GM12874 (cell line): ENCODE data around the gene STX8.

Experiments
- TF ChIP-seq, protein P1 (sequence below): IDR thresholded peaks from 2 replicates; pipeline ENCODE4 v1.5.1; 2011; ENCODE audit warnings: low read depth, mild to moderate bottlenecking, control low read depth, low read length, moderate library complexity; ENCODE audit not compliant: insufficient read depth

The STX8 gene

DNA sequence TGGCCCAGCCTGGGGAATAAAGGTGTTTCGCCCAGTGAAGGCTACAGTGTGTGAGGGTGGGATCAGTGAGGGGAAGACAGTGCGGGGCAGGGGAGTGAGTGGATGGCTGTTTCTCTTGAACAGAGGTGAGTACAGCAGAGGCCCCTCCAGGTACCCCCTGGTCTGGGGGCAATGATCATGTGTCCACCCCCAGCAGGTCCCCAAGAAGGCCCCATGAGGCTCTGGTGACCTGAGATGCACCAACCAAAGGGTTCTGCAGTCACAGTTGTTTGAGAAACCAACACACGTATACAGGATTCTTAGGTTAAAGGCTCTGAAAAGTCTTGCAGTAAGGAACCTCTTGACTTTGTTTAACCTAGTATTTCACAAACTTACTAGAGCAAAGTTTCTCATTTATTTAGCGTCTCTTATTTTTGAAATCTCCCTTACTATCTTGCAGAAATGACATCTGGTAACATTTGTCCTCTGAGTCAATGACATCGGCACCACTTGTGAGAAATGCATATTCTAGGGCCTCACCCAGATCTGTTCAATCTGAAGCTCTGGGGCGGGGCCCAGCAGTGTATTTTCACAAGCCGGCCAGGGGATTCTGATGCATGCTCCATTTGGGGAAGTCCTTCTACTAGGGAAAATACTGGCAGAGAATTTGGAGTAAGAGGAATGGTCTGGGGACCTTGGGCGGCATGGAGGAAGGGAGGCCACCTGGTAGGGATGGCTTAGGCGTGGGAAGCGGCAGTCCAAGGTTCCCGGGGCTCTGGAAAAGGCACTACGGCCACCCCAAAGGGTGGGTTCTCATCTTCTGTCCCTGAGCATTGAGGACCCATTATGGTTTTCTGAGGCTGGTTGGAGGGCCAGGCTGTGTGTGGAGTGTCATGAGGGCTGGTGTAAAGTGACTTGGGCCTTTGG is 337.0 kb downstream of the STX8 start:
- TF ChIP-seq, protein P1, sequence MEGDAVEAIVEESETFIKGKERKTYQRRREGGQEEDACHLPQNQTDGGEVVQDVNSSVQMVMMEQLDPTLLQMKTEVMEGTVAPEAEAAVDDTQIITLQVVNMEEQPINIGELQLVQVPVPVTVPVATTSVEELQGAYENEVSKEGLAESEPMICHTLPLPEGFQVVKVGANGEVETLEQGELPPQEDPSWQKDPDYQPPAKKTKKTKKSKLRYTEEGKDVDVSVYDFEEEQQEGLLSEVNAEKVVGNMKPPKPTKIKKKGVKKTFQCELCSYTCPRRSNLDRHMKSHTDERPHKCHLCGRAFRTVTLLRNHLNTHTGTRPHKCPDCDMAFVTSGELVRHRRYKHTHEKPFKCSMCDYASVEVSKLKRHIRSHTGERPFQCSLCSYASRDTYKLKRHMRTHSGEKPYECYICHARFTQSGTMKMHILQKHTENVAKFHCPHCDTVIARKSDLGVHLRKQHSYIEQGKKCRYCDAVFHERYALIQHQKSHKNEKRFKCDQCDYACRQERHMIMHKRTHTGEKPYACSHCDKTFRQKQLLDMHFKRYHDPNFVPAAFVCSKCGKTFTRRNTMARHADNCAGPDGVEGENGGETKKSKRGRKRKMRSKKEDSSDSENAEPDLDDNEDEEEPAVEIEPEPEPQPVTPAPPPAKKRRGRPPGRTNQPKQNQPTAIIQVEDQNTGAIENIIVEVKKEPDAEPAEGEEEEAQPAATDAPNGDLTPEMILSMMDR, result no peak

DNA sequence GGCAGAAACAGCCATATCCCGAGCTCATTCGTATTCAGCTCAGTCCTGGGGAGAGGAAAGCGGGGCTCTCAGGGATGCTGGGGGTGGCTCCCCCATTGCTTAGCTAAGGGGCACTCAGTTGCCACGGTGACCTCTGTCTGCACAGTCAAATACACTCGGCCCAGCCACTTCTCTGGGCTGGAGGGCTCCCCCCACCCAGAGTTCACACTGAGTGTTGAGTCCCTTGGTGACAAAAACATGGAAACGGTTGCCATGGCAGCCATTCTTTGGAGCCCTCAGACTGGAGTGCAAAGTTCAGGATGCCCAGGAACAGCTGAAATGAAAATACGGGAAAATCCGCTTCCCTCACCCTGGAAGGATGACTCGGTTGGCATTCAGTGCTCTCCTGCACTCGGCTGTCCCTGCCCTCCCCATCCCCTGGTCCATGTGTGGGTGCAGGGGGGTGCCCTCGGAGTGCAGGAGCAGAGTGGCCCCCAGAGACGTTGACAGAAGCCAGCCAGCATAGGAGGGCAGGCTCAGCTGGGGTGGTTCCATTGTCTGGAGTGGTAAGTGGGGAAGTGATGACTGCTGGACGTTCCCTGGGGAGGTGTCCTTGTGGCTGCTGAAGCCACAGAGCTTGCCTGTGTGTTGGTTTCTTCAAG is 337.8 kb downstream of the STX8 start:
- TF ChIP-seq, protein P1, result no peak

DNA sequence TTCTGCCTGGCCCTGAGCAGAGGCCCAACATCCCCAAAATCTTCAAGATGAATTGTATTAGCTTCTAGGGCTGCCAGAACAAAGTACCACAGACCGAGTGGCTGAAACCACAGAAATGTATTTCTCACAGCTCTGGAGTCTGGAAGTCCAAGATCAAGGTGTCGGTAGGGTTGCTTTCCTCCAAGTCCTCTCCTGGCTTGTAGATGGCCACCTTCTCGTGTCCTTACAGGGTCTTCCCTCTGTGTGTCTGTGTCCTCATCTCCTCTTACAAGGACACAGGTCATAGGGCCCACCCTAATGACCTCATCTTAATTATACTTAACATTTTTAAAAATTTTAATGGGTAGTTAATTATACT is 338.6 kb downstream of the STX8 start:
- TF ChIP-seq, protein P1, result no peak

DNA sequence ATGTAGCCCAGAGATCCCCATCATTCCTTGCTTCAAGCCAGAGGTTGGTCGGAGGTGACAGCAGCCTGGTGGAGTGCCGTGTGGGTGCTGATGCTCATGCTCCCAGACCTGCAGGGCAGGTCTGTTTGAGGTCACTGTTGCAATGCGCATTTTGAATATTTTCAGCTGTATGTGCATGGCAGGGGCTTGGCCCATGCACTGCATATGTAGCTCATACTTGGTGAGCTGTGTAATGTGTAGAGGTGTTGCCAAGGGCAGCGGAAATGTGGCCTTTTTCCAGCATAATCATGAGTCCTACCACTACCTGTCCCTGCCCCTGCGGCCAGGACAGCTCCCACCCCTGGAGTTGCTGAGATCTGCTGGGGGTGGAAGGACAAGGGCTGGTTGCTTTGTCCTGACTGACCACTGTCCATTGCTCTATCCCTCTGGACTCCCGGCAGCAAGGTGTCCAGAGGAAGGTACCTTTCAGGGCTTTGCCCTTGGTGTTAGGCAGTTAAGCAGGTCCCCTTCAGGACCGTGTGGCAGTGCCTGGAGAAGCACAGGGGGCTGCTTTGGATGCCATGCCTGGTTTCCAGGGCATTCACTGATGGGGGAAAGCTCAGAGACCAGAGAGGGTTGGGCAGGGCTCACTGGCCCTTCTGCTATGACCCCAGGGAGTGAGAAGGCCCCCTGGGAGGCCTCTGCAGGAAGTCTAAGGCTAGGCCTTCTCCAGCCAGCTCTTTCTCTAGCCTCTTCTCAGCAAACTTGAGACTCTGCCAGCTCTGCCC is 339.2 kb downstream of the STX8 start:
- TF ChIP-seq, protein P1, result no peak

DNA sequence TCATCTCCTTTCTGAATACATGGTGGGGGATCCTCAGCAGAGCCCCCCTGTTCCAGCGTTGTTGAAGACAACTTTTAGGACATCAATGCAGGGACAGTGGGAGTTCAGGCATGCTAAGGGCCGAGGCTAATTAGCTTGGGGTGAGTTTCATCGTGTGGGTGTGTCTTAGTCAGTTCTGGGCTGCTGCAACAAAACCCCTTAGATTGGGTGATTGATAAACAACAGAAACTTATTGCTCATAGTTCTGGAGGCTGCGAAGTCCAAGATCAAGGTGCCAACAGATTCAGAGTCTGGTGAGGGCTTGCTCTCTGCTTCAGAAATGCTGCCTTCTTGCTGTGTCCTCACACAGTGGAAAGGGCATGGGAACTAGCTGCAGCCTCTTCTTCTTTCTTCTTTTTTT is 340.3 kb downstream of the STX8 start:
- TF ChIP-seq, protein P1, result no peak

DNA sequence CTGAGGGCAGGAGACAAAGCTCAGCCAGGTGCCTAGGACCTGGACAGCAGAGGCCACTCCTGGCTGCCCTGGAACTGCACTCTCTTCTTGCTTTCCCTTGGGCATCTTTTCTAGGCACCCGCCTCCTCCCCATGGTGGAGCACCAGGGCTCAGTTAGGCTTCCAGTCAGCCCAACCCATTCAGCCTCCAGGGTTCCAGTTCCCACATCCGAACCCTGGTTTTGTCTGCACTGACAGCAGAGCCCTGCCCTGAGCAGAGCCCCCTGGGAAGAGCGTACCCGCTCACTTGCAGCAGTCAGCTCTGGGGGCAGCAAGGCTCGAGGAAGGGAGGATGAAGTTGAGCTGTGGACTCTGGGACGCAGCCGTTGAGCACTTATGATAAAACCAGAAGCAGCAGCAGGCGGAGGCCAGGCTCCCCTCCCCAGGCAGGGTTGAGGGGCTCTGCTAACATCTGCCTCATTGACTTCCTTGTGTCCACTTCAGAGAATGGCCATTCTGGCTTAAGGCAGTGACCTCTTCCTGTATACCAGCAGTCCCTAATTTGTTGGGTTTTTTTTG is 341.2 kb downstream of the STX8 start:
- TF ChIP-seq, protein P1, result no peak

DNA sequence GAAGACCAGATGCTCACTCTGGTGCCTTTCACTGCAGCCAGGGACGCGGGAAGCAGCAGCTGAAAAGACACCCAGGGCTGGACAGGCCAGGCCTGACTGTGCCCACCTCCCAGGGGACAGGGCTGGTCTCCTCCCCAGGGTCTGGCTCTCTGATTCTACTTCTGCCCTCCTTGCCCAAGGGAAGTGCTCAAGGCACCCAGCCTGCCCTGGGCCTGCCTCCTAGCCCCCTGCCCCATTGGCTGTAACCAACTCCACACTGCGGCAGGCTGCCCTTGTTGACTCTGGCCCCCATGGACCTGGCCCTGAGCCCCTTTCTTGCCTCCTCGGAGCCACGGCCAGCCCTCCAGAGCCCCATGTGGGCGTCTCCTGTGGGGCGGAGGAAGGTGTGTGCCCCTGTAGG is 341.9 kb downstream of the STX8 start:
- TF ChIP-seq, protein P1, result no peak
